ENCODE measurements around the gene PTMA.
A peak's percentile ranks its signal among the peaks of the same experiment; 100 is the strongest.

PTMA gene

GRCh38 chr2:231687133-231687852, 21.0 kb upstream of the PTMA start:
- peak overlapping the region; percentile 94 for H3K27ac ChIP-seq (ENCODE audit: low read depth, low read length)
- no peaks in the 10 kb centered on the region for H4K20me1 ChIP-seq (ENCODE audit: low read depth, low read length)
- H3F3A ChIP-seq (ENCODE audit: insufficient read depth): peaks cover 35% of the 10 kb centered on the region
- H3K79me2 ChIP-seq (ENCODE audit: insufficient read depth, low read length): peaks cover 37% of the 10 kb centered on the region
- peak overlapping the region; percentile 94 for H3K4me2 ChIP-seq (ENCODE audit: low read depth, low read length, poor library complexity, severe bottlenecking)
- TF ChIP-seq EZH2phosphoT487 (conservative IDR thresholded peaks at IDR 0.05; ENCODE audit: low read length): no peak
- TF ChIP-seq, protein P1, sequence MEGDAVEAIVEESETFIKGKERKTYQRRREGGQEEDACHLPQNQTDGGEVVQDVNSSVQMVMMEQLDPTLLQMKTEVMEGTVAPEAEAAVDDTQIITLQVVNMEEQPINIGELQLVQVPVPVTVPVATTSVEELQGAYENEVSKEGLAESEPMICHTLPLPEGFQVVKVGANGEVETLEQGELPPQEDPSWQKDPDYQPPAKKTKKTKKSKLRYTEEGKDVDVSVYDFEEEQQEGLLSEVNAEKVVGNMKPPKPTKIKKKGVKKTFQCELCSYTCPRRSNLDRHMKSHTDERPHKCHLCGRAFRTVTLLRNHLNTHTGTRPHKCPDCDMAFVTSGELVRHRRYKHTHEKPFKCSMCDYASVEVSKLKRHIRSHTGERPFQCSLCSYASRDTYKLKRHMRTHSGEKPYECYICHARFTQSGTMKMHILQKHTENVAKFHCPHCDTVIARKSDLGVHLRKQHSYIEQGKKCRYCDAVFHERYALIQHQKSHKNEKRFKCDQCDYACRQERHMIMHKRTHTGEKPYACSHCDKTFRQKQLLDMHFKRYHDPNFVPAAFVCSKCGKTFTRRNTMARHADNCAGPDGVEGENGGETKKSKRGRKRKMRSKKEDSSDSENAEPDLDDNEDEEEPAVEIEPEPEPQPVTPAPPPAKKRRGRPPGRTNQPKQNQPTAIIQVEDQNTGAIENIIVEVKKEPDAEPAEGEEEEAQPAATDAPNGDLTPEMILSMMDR (IDR thresholded peaks at IDR 0.05; ENCODE audit: insufficient read depth, low read length, poor library complexity, severe bottlenecking): peak; percentile 79
- H3K4me3 ChIP-seq (ENCODE audit: insufficient read depth, low read length, poor library complexity, severe bottlenecking): peak overlapping the region; percentile 64
- no peaks in the 10 kb centered on the region for H3K9me3 ChIP-seq (ENCODE audit: insufficient read depth, low read length)
- H2AFZ ChIP-seq (ENCODE audit: low read depth, low read length, severe bottlenecking): no peak overlapping the region
- no peaks in the 10 kb centered on the region for H3K9me2 ChIP-seq (replicated peaks; ENCODE audit: insufficient read depth, low read length)
- no peaks in the 10 kb centered on the region for H3K36me3 ChIP-seq (ENCODE audit: low read length)
- peak overlapping the region; percentile 96 for H3K9ac ChIP-seq (ENCODE audit: low read length)
- H3K27me3 ChIP-seq (ENCODE audit: low read length): no peaks in the 10 kb centered on the region

- Histone ChIP-seq H3K27ac (ENCODE audit: low read depth, low read length) (no peak overlapping the region), H3F3A (ENCODE audit: insufficient read depth) (peaks cover 28% of the 10 kb centered on the region), H3K9me2 (replicated peaks; ENCODE audit: insufficient read depth, low read length) (no peaks in the 10 kb centered on the region), H3K9ac (ENCODE audit: low read length) (peak overlapping the region; percentile 96), H4K20me1 (ENCODE audit: low read depth, low read length) (no peaks in the 10 kb centered on the region), H3K9me3 (ENCODE audit: insufficient read depth, low read length) (no peaks in the 10 kb centered on the region), H3K4me2 (ENCODE audit: low read depth, low read length, poor library complexity, severe bottlenecking) (peak overlapping the region; percentile 94), H3K27me3 (ENCODE audit: low read length) (no peaks in the 10 kb centered on the region), H3K4me3 (ENCODE audit: insufficient read depth, low read length, poor library complexity, severe bottlenecking) (no peak overlapping the region), H2AFZ (ENCODE audit: low read depth, low read length, severe bottlenecking) (no peak overlapping the region), H3K79me2 (ENCODE audit: insufficient read depth, low read length) (peaks cover 30% of the 10 kb centered on the region), H3K36me3 (ENCODE audit: low read length) (no peaks in the 10 kb centered on the region)
- TF ChIP-seq EZH2phosphoT487 (conservative IDR thresholded peaks at IDR 0.05; ENCODE audit: low read length): no peak
- TF ChIP-seq, protein P1 (IDR thresholded peaks at IDR 0.05; ENCODE audit: insufficient read depth, low read length, poor library complexity, severe bottlenecking): no peak
These were observed 20.4 kb upstream of the PTMA start for GRCh38 chr2:231687961-231688360.

- Histone ChIP-seq H3K9me3 (ENCODE audit: insufficient read depth, low read length) (no peaks in the 10 kb centered on the region), H3K36me3 (ENCODE audit: low read length) (no peaks in the 10 kb centered on the region), H3K4me3 (ENCODE audit: insufficient read depth, low read length, poor library complexity, severe bottlenecking) (no peak overlapping the region), H3K9me2 (replicated peaks; ENCODE audit: insufficient read depth, low read length) (no peaks in the 10 kb centered on the region), H3K9ac (ENCODE audit: low read length) (no peak overlapping the region), H3F3A (ENCODE audit: insufficient read depth) (peaks cover 23% of the 10 kb centered on the region), H3K27me3 (ENCODE audit: low read length) (no peaks in the 10 kb centered on the region), H3K27ac (ENCODE audit: low read depth, low read length) (no peak overlapping the region), H3K4me2 (ENCODE audit: low read depth, low read length, poor library complexity, severe bottlenecking) (no peak overlapping the region), H2AFZ (ENCODE audit: low read depth, low read length, severe bottlenecking) (no peak overlapping the region), H3K79me2 (ENCODE audit: insufficient read depth, low read length) (peaks cover 26% of the 10 kb centered on the region), H4K20me1 (ENCODE audit: low read depth, low read length) (no peaks in the 10 kb centered on the region)
- no peak for TF ChIP-seq EZH2phosphoT487 (conservative IDR thresholded peaks at IDR 0.05; ENCODE audit: low read length)
- TF ChIP-seq, protein P1 (IDR thresholded peaks at IDR 0.05; ENCODE audit: insufficient read depth, low read length, poor library complexity, severe bottlenecking): no peak
These were observed 19.6 kb upstream of the PTMA start for GRCh38 chr2:231688719-231689118.
